COLO668 (cell line): Measurements from ENCODE around the gene PDCD11.
"Not testable (repeated sequence)": the region's sequence is repeated elsewhere in the genome, so short reads cannot be mapped to it uniquely, and the experiment has no call there.

Experiments used
- DNase-seq: peaks from one replicate; lab custom pipeline; 2025; ENCODE audit not compliant: unreplicated experiment; lab: John Stamatoyannopoulos, UW

Gene PDCD11

DNA sequence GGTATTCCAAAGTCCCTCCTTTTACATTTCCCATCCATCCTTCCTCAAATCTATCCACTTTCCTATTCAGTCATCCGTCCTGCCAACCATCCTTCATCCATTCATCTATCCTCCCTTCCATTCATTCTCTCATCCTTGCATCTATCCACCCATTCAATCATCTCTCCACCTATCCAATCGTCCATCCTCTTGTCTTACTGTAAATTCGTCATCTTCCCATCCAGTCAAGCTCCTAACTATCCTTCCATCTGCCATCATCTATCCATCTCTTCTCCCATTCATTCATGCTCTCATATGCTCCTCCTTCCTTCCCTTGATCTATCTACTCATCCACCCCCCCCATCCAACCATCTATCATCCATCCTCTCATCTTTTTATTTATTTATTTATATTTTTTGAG, 77.7 kb downstream of the PDCD11 start:
- DNase-seq, result no peak

DNA sequence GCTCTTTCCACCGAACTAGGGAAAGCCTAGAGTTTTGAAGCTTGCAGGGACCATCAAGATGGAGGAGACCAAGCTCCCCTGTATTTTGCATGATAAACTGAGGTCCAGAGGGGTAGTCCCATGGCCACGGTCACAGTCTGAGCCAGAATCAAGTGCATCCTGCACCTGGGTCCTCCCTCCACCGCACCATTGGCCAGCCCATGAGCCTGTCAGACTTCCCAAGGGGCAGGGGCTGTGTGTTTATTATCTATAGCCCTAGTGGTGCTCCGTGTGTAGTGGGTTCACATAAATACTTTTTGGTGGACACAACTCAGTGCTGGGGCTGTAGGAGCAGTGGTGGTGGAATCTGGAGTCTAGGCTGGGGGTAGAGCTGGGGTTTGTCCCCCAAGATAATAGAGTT, 79.0 kb downstream of the PDCD11 start:
- DNase-seq, result no peak

DNA sequence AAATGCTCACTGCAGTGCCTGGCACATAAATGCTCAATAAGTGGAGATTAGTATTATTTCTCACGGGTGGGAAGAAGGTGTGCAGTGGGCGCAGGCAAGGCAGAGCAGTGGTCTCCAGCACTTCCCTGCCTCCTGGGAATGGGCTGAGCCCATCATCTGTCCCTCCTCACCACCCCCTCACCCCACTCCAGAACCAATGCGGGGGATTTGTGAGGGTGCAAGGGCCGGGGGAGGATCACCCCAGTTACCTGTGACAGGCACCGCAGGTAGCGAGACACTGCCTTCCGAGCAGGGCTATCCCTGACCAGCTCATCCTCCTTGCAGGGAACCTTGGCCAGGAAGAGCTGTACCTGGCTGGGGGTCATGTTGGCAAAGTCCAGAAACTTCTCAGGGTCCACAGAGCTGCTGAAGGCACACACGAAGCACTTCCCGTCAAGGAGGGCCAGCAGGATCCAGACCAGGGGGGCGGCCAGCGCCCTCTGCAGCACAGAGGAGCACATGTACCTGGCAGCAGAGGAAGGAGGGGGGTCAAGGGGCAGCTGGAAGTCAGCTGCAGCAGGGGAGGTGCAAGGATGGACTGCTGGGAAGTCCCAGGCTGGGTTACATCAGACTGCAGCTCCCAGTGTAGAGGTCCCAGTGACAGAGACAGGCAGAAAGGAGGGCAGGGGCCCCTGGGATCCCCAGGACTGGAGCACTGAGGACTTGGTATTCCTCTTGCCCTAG, 79.8 kb downstream of the PDCD11 start:
- peak; percentile 5 for DNase-seq

DNA sequence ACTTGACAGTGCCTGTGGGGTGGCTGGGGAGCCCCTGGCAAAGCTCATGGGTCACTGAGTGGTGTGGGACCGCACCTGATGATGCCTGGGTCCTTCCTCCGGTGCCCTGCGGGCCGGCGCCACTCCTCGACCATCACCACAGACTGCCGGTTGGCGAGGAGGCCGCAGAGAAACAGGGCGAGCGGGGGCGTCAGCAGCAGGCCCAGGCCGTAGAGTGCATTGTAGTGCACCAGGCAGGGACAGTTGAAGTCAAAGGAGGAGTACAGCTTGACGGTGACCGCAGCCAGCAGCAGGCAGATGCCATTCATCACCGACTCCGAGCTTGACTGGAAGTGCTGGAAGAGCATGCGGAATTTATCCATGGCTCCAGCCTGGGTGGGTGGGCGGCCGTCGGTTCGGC, 82.2 kb downstream of the PDCD11 start:
- DNase-seq, result no peak

DNA sequence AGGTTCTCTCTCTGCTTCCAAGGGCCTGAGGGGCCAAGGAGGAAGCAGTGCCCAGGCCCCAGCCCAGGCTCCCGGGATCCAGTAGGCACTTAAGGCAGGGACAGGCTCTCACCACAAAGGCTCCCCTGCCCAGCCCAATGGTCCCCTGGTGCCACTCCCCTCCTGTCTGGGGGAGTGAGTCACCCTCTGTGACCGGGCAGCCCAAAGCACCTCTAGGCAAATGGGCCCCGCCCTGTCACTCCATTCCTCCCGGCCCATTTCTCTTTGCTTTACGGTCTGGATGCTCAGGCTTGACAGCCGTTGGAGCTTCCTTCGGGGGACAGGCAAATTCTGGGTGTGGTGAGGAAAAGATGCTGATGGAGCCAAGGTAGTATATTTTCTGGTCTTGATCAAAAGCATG, 82.7 kb downstream of the PDCD11 start, which contains the start of gene CALHM3:
TSS of gene CALHM3 (minus strand) at position 106 of the 400 bp plus-strand sequence. CDS start 208 bp downstream, outside the sequence.
- peak; percentile 54 for DNase-seq

DNA sequence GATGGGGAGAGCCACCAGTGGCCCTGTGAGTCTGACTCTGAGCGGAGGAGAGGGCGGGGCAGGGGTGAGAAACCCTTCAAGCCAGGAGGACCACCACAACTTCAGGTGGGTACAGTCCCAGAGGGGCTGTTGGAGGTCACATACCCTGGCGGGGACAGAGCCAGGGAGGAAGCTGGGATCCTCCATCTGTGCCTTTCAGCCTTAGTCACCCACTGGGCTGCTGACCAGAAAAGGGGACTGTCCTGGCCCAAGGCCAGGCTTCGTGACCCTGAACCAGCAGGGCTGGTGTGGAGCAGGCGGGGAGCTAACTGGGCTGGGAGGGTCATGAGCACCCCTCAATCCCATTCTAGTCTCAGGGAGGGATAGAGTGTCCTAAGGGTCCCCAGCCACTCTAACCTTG, 84.1 kb downstream of the PDCD11 start:
- no peak for DNase-seq

DNA sequence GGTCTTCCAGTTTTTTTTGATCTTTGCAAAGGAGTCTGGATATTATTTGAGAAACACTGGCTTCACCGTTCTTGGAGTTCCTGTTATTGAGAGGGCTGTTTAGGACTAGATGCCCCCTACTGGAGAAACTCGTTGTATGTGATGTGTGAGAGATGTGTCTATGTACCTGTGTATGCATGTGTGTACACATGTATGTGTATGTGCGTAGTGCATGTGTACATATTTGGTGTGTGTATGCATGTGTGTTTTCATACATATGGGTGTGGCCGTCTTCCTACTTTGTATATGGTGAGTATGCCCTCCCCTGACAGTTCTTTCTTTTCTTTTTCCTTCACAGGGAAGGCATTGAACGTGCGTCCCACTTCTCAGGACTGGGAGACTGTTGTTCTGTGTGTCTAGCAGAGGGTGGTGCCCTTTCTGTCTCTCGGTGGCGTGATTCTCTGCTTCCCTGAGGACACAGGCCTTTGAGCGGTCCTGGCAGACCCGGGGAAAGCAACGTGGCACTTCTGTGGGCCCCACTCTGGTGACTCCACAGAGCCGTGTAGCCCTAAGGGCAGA, 85.6 kb downstream of the PDCD11 start:
- peak; percentile 11 for DNase-seq

DNA sequence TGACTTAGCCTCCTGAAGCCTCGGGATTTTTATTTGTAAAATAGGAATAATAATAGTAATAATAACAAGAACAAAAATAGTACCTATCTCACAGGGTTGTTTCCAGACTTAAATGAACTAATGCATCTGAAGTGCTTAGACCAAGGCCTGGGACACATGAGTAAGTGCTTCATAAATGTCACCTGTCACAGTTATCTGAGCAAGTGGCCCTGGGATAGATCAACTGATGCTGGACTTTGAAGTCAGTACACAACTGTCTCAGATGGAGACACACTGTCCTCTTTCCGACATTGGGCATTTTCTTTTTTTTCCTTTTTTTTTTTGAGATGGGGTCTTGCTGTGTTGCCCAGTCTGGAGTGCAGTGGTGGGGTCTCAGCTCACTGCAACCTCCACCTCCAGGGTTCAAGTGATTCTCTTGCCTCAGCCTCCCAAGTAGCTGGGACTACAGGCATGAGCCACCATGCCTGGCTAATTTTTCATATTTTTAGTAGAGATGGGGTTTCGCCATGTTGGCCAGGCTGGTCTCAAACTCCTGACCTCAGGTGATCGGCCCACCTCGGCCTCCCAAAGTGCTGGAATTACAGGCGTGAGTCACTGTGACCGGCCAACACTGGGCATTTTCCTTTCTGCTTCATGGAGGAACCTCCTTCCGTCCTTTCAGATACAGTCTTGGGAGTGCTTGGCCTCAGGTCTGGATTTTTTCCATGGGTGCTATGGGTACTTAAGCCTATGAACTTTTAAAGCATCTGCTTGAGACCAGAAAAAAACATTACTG, 90.4 kb downstream of the PDCD11 start:
- not testable (repeated sequence) for DNase-seq

DNA sequence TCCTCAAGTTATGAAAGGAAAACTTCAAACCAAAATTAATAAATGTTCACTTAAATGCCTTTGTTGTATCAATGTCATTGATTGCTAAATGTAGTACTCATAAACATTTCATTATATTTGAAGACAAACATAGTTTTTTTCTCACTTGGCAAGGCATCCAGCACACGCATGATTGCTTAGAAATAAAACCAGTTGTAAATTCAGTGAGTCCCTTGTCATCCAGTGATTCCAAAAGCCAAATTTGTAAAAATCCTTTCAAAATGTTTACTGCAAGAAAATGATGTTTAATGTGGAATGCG, 90.9 kb downstream of the PDCD11 start:
- no peak for DNase-seq

DNA sequence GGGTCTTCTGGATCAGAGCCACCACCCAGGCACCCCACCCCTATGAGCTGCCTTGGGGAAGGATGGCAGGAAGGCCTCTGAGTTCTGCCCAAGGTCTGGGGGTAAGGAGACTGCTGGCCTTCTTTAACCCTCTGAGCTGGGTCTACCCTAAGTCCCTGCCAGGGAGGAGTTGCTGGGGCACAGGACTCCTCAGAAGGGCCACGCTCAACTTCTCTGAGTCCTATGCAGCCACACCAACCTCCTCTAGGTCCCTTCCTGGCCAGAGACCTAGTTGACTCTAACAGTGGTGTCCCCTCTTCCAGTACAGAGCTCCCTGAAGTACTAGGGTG, 94.5 kb downstream of the PDCD11 start:
- no peak for DNase-seq

DNA sequence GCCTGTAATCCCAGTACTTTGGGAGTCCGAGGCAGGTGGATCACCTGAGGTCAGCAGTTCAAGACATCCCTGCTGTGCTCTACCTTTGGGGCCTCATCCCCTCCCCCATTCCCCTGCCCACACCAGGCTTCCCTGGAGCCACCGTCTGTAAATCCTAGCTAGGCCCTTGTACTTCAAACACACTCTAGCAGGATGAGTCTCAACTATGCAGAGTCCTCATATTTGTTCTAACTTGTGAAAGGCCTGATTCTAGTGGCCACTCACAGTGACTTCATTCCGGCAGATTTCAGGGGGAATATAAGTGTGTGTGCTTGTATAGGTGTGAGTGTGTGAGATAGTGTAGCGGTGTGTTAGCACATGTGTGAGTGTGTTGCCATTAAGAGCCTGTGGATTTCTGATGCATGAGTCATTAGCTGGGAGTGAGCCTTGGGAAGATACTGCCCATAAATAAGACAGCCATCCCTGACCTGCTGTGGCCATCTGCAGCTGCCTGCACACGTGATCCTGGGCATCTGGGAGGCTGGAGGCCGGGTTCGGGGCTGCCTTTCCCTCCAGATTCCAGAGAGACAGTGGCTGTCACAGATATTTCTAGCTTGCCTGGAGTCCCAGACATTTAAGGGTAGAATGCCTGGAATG, 95.4 kb downstream of the PDCD11 start:
- peak; percentile 53 for DNase-seq

DNA sequence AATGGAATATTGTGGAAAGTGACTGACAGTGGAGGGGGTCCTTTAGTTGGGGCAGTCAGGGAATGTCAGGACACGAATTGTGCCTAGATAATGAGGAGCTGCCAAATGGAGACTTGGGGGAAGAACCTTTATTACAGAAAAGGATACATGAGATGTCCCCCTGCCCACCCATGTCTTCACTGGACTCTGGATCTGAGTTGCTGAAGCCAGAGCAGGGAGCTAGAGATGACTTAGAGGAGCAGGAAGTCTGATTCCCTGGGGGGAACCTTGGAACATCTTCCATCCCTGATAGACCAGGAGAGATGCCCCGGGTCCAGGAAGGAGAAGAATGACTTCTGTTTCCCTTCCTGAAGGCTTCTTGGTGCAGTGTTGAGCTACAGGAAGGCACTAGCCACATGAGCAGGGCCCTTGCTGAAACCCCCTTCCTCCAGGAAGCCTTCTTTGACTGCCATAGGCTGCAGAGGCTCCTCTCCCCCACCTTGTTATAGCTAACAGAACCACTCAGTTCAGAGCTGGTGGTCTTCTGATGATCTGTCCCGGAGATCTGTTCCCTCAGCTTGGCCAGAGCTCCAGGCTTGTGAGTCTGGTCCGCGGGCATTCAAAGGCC, 96.3 kb downstream of the PDCD11 start:
- no peak for DNase-seq

DNA sequence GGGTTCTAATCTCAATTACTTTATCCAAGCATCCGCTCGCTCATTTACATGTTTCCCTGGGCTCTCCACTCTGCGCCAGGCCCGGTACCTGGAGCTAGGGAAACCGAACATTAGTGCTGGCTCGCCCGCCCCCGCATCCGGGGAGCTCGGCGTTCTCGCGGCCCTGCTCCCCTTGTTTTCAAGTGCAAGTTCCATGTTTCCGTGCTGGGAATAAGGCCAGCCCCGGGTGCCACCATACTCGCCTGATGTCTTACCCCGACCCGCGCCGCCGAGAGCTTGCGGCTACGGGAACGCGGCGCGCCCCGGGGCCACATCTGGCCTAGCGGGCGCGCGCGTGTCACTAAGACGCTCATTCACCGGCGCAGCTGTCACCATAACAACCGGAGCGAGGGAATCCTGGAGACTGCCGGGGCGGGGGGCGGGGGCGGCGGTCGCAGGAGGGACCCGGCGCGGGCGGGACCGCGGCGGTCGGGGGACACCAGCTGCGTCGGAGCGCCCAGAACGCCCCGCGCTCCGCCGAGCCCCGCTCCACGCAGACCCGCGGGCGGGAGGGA, 97.0 kb downstream of the PDCD11 start, which contains the start of gene NEURL1:
TSS of gene NEURL1 (plus strand) at position 344 of the 554 bp plus-strand sequence. CDS start 683 bp downstream, outside the sequence.
- peak; percentile 74 for DNase-seq

DNA sequence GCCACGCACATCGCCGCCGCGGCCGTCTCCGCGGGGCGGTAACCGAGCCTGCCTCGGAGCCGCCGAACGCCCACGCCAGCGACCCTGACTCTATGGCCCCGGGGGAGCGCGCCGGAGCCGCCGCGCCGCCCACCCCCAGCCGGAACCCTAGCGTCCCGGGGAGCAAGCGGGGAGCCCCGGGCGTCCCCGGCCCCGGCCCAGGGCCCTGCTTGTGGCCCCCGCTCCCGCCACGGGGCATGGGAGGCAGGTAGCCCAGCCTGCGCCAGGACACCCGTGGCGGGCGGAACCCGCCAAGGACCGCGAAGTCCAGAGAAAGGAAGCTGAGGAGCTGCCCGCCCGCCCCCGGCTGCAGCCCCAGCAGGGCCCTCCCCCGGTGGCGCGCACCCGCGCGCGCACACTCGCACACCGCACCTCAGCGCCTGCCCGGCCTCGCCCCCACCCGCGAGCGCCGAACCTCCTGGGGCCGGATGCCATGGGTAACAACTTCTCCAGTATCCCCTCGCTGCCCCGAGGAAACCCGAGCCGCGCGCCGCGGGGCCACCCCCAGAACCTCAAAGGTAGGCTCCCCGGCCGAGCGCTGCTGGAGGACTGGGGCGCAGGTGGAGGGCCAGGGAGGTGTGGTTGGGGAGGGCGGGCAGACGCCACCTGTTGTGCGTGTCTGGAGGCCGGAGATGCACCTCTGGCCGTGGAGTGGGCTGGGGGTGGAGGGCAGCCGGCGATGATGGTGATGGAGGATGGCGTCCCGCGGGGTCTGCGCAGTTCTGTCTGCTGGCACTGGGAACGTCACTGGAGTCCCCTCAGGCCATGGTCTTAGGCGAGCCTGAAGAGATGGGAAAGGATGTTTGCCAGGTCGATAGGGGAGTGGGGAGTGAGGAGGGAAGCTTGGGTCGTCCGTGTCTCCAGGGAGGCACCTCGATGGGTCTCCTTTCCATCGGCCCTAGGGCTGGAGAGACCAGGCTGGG, 97.8 kb downstream of the PDCD11 start:
- DNase-seq, result peak; percentile 56

DNA sequence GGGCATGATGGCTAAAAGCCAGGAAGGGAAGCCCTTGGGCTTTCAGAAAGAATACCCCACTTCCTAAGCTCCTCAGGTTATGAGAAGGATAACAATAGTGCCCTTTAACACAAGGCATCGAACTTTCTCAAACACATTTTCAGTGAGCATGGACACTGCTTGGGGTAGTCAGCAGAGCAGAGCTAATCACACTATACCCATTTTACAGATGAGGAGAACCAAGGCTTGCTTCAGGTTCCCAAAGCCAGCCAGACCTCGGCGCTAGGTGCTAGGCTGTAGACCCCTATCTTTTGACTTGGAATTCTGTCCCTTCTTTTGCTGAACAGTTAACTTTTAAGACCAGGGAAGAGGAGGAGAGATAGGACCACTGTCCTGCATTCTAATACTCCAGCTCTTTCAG, 98.9 kb downstream of the PDCD11 start:
- no peak for DNase-seq
